Measurements from ENCODE around the gene RNU1-2. TPM values are rescaled to one million over a fixed set of nuclear protein-coding genes. Genes with fewer than 3 reads are reported as not detected.
"Not testable (repeated sequence)": the region's sequence is repeated elsewhere in the genome, so short reads cannot be mapped to it uniquely, and the experiment has no call there.

The RNU1-2 gene
- total RNA-seq, 1 donor from 2014 or later = 2,859 TPM

DNA sequence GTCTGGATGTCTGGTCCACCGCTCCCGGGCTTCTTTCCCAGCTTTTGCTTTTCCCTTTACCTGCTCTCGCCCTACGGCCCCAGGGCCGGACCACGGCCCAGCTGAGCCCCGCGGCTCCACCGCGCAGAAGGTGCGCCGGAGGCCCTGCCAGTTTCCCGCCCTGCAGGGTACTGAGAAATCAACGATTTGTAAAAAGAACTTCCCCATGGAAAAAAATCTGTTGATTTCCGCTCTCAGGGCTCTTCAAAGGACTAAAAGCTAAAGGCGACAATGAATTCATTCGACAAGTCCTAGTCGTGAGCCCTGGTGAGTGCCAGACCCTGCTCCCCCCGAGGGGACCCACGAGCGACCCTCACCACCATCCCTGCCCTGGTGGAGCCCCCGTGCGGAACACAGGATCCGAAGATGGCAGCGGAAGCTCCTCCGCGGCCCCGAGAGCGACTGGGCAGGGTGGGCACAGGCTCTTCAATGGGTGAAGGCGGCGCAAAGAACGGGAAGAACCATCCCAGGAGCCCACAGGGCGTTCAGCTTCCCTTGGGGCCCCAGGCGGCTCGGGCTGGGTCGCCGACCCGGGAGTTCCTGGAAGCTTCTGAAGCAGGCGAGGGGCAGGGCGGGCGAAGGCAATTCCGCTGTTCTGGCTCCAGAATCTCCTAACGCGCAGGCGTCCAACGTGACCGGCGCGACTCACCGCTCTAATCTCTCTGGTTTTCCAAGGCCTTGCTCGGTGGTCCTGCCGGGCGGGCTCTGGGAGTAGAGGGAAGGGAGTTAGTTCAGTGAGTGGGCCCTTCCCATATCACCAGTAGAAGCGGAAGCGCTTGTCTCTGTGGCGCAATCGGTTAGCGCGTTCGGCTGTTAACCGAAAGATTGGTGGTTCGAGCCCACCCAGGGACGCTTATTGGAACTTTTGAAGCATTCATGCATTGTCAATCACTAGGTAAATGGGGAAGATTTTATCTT, 6.6 kb upstream of the RNU1-2 start:
- Mint-ChIP-seq H3K4me1 (ENCODE audit: unreplicated experiment) (peaks cover 1% of the 10 kb centered on the region), H3K36me3 (ENCODE audit: unreplicated experiment) (no peaks in the 10 kb centered on the region), H3K4me3 (ENCODE audit: unreplicated experiment) (peak overlapping the region; percentile 29), H3K27me3 (ENCODE audit: unreplicated experiment) (peaks cover 36% of the 10 kb centered on the region), H3K9me3 (ENCODE audit: unreplicated experiment) (no peaks in the 10 kb centered on the region), H3K27ac (ENCODE audit: unreplicated experiment) (no peak overlapping the region)
- TF ChIP-seq, protein P1, sequence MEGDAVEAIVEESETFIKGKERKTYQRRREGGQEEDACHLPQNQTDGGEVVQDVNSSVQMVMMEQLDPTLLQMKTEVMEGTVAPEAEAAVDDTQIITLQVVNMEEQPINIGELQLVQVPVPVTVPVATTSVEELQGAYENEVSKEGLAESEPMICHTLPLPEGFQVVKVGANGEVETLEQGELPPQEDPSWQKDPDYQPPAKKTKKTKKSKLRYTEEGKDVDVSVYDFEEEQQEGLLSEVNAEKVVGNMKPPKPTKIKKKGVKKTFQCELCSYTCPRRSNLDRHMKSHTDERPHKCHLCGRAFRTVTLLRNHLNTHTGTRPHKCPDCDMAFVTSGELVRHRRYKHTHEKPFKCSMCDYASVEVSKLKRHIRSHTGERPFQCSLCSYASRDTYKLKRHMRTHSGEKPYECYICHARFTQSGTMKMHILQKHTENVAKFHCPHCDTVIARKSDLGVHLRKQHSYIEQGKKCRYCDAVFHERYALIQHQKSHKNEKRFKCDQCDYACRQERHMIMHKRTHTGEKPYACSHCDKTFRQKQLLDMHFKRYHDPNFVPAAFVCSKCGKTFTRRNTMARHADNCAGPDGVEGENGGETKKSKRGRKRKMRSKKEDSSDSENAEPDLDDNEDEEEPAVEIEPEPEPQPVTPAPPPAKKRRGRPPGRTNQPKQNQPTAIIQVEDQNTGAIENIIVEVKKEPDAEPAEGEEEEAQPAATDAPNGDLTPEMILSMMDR (IDR thresholded peaks at IDR 0.05) = no peak
- DNase-seq (ENCODE audit: extremely low spot score, unreplicated experiment) = no peak

DNA sequence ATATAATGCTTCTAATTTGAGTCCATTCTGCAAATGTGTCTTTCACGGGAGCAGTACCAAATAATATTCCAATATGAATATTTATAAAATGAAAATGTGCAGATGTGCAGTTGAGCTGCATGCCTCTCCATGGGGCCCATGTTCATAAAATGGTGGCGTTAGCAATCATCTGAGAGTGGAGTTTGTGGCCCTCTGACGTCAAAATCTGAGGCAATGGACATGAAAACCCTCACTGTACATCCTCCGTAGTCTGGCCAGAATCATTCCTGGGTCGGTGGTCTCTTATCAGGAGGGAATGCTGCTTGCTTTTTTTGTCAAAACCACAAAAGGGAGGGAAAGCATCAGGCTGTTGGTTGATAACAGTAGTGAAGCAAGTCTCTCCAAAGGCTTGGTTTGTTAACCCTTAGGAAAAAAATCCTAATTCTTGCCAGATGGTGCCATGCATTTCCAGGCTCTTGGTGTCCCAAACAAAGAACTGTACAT, 5.2 kb upstream of the RNU1-2 start:
- H3K4me3 Mint-ChIP-seq (ENCODE audit: unreplicated experiment); DNase-seq (ENCODE audit: extremely low spot score, unreplicated experiment); H3K9me3 Mint-ChIP-seq (ENCODE audit: unreplicated experiment); H3K4me1 Mint-ChIP-seq (ENCODE audit: unreplicated experiment); H3K36me3 Mint-ChIP-seq (ENCODE audit: unreplicated experiment); H3K27ac Mint-ChIP-seq (ENCODE audit: unreplicated experiment): not testable (repeated sequence)
- peaks cover 31% of the 10 kb centered on the region for H3K27me3 Mint-ChIP-seq (ENCODE audit: unreplicated experiment)

DNA sequence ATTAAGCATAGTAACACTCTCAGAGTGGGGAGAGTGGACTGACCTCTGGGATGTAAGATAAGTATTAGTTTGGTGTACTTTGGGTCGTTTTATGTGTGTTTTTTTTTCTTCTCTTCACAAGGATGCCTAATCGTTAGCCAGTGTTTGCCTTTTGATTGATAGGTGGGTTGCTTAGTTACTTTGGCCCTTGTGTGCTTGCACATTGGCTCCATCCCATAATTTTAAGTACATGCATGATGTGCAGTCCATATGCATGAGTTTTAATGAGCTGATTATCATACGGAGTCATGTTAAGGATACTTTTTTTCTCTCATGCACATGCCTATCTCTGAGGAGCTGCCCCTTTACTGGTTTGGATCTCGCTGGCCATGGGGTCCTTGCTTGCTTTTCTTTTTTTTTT, 4.7 kb upstream of the RNU1-2 start:
- H3K9me3 Mint-ChIP-seq (ENCODE audit: unreplicated experiment); DNase-seq (ENCODE audit: extremely low spot score, unreplicated experiment); H3K4me1 Mint-ChIP-seq (ENCODE audit: unreplicated experiment); H3K27ac Mint-ChIP-seq (ENCODE audit: unreplicated experiment); H3K36me3 Mint-ChIP-seq (ENCODE audit: unreplicated experiment); H3K4me3 Mint-ChIP-seq (ENCODE audit: unreplicated experiment): not testable (repeated sequence)
- H3K27me3 Mint-ChIP-seq (ENCODE audit: unreplicated experiment) = peaks cover 27% of the 10 kb centered on the region

DNA sequence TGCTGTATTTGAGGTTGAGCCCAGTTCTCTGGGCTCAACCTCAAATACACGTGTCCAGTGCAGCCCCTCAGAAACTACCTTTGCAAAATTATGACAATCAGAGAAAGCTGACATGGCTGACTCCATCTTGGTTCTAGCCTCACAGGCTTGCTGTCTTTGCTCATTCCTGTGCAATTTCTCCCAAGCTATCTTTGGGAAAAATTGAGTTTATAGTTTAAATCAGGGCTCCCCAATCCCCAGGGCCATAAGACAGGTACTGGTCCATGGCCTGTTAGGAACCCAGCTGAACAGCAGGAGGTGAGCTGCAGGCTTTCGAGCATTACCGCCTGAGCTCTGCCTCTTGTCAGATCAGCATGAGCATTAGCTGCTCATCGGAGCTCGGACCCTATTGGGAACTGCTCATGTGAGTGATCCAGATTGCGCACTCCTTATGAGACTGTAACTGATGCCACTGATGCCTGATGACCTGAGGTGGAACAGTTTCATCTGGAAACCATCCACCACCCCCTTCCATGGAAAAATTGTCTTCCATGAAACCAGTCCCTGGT, 2.7 kb upstream of the RNU1-2 start:
- not testable (repeated sequence) for H3K27ac Mint-ChIP-seq (ENCODE audit: unreplicated experiment); H3K9me3 Mint-ChIP-seq (ENCODE audit: unreplicated experiment); H3K4me3 Mint-ChIP-seq (ENCODE audit: unreplicated experiment); DNase-seq (ENCODE audit: extremely low spot score, unreplicated experiment); H3K36me3 Mint-ChIP-seq (ENCODE audit: unreplicated experiment)
- Mint-ChIP-seq H3K4me1 (ENCODE audit: unreplicated experiment) (peaks cover 18% of the 10 kb centered on the region), H3K27me3 (ENCODE audit: unreplicated experiment) (peaks cover 16% of the 10 kb centered on the region)

DNA sequence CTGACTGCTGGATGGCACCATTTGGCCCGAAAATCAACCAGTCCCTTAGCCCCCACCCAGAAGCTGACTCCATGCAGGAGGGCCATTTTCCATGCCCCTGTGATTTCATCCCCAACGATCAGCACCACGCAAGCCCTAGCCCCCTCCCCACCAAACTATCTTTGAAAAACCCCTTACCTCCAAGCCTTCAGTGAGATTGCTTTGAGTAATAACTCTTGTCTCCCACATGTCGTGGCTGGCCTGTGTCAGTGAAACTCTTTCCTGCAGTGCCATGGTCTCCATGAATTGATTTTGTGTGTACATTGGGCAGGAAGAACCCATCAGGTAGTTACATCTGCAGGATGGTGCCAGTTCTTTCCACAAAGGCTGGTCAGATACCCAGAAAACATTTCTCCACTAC, 2.0 kb upstream of the RNU1-2 start:
- Mint-ChIP-seq H3K4me1 (ENCODE audit: unreplicated experiment) (peaks cover 19% of the 10 kb centered on the region), H3K27me3 (ENCODE audit: unreplicated experiment) (peaks cover 16% of the 10 kb centered on the region)
- H3K27ac Mint-ChIP-seq (ENCODE audit: unreplicated experiment); H3K36me3 Mint-ChIP-seq (ENCODE audit: unreplicated experiment); H3K4me3 Mint-ChIP-seq (ENCODE audit: unreplicated experiment); H3K9me3 Mint-ChIP-seq (ENCODE audit: unreplicated experiment); DNase-seq (ENCODE audit: extremely low spot score, unreplicated experiment): not testable (repeated sequence)

DNA sequence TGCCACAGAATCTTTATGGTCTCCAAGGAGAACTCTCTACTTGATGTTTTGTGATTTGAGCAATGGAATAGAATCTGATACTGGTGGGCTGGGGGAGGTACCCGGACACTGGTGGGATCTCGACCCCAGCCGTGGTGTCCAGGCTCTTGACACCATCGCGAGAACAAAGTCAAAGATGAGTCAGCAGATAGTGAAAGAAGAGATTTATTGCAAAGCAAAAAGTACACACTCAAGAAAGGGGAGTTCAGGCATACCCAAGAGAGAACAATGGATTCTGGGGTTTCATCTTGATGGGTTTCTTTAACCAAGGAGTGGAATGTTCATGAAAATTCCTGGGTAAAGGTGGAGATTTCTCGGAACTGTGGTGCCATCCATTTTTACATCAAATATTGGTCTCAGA, 1.4 kb upstream of the RNU1-2 start:
- H3K27ac Mint-ChIP-seq (ENCODE audit: unreplicated experiment); H3K36me3 Mint-ChIP-seq (ENCODE audit: unreplicated experiment); H3K9me3 Mint-ChIP-seq (ENCODE audit: unreplicated experiment); DNase-seq (ENCODE audit: extremely low spot score, unreplicated experiment): not testable (repeated sequence)
- H3K4me1 Mint-ChIP-seq (ENCODE audit: unreplicated experiment) = peaks cover 19% of the 10 kb centered on the region
- peak overlapping the region; percentile 15 for H3K4me3 Mint-ChIP-seq (ENCODE audit: unreplicated experiment)
- H3K27me3 Mint-ChIP-seq (ENCODE audit: unreplicated experiment) = peaks cover 16% of the 10 kb centered on the region

DNA sequence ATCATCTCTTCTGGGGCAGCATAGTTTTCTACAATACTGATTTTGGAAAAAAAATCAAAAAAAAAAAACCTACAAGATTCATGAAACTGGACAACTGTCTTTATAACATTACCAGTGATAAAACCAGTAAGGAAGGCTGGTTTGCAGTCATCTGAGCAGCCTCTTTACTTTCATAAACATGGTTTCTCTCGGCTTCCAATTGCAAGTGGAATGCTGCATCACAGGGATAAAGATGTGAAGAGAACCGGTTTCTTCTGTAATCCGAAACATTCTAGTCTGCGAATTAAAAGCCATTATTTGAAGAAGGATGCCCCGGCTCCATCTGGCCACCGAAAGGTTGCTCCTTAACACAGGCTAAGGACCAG, 565 bp upstream of the RNU1-2 start:
- peak overlapping the region; percentile 100 for H3K27ac Mint-ChIP-seq (ENCODE audit: unreplicated experiment)
- not testable (repeated sequence) for DNase-seq (ENCODE audit: extremely low spot score, unreplicated experiment); H3K9me3 Mint-ChIP-seq (ENCODE audit: unreplicated experiment); H3K36me3 Mint-ChIP-seq (ENCODE audit: unreplicated experiment)
- peaks cover 13% of the 10 kb centered on the region for H3K27me3 Mint-ChIP-seq (ENCODE audit: unreplicated experiment)
- H3K4me1 Mint-ChIP-seq (ENCODE audit: unreplicated experiment) = peaks cover 18% of the 10 kb centered on the region
- H3K4me3 Mint-ChIP-seq (ENCODE audit: unreplicated experiment) = peak overlapping the region; percentile 77

DNA sequence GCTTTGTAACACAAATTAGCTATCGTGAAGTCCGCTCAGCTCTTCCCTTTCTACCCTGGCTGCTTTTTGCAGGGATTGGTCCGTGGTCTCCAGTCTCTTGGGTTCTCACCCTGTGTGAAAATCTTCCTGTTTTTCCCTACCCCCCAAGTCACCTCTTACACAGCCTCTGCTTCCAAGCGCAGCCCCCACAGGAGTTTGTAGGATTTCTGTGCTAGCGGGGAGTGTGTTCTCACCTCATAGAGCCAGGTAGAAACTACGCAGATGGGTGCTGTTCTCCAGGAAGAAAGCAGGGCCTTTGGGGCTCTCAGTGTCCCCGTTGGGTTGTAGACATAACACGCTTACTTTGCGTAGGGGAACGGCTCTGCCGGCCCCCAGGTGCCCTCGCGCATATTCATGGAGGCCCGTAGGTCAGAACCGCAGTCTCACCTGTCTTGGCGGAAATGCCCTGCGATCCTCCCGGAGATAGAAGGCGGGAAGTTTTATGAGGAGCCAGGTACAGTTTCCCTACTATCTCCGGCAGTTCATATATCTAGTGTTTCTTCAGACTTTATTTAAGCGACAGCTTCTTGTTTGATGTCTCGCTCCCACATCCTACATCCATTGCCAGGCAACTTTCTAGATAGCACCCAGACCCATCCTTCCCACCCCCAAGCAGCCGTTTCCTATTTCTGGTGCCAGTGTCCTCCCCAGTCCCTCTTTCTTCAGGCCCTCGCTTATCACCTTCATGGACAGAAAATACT, 706 bp downstream of the RNU1-2 start:
- H3K36me3 Mint-ChIP-seq (ENCODE audit: unreplicated experiment); DNase-seq (ENCODE audit: extremely low spot score, unreplicated experiment); H3K9me3 Mint-ChIP-seq (ENCODE audit: unreplicated experiment); H3K27me3 Mint-ChIP-seq (ENCODE audit: unreplicated experiment): not testable (repeated sequence)
- Mint-ChIP-seq H3K27ac (ENCODE audit: unreplicated experiment) (peak overlapping the region; percentile 100), H3K4me1 (ENCODE audit: unreplicated experiment) (peaks cover 18% of the 10 kb centered on the region), H3K4me3 (ENCODE audit: unreplicated experiment) (peak overlapping the region; percentile 77)

DNA sequence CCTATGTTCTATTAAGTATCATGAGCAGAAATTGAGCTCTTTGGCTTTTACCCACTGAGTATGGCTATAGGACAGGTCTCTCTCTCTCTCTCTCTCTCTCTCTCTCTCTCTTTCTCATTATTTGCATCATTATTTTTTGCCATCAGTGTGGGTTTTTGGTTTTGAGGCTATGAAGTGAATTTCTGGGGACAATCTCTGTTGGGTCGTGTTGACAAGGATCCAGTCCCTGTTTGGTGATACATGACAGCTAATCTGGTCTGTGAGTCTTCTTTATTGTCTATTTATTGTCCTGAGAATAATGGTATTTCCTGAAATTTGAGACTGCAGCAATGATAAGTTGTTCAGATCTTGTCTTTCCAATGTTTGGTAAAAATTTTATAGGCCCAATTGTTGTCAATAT, 1.9 kb downstream of the RNU1-2 start:
- not testable (repeated sequence) for H3K9me3 Mint-ChIP-seq (ENCODE audit: unreplicated experiment); H3K27ac Mint-ChIP-seq (ENCODE audit: unreplicated experiment); H3K4me3 Mint-ChIP-seq (ENCODE audit: unreplicated experiment); H3K27me3 Mint-ChIP-seq (ENCODE audit: unreplicated experiment); DNase-seq (ENCODE audit: extremely low spot score, unreplicated experiment); H3K36me3 Mint-ChIP-seq (ENCODE audit: unreplicated experiment)
- H3K4me1 Mint-ChIP-seq (ENCODE audit: unreplicated experiment) = peaks cover 18% of the 10 kb centered on the region

DNA sequence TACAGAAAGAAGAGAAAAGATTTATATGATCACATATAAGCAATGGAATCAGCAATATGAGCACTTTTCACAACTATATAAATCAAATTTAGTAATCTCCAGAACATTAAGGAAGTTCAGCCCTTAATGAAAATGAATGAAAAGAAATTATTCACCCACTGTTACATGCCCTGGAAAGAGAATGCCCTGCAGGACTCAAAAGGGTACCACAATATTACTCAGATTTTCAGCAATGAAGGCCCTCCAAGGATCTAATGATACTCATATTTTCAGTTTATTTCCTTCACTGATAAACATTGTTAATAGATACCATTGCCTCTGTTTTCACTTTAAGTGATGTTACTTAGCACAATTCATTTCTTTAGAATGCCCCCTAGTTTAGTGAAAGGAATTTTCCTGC, 2.5 kb downstream of the RNU1-2 start:
- peaks cover 22% of the 10 kb centered on the region for H3K4me1 Mint-ChIP-seq (ENCODE audit: unreplicated experiment)

DNA sequence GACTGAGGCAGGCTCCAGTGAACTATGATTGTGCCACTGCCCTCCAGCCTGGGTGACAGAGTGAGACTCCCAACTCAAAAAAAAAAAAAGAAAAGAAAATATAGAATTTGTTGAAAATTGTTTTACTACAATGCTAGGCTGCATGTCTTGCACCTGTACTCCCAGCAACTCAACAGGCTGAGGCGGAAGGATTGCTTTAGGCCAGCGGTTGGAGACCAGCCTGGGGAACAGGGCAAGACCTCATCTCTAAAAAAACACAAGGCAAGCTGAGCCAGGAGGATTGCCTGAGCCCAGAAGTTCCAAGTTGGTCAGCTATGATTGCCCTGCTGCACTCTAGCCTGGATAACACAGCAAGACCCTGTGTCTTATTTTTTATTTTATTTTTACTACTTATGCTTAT, 3.2 kb downstream of the RNU1-2 start:
- not testable (repeated sequence) for DNase-seq (ENCODE audit: extremely low spot score, unreplicated experiment); H3K36me3 Mint-ChIP-seq (ENCODE audit: unreplicated experiment); H3K27me3 Mint-ChIP-seq (ENCODE audit: unreplicated experiment); H3K9me3 Mint-ChIP-seq (ENCODE audit: unreplicated experiment); H3K27ac Mint-ChIP-seq (ENCODE audit: unreplicated experiment); H3K4me3 Mint-ChIP-seq (ENCODE audit: unreplicated experiment)
- H3K4me1 Mint-ChIP-seq (ENCODE audit: unreplicated experiment) = peaks cover 29% of the 10 kb centered on the region

More for the DNA sequence above, 2.5 kb downstream of the RNU1-2 start:
- H3K36me3 Mint-ChIP-seq (ENCODE audit: unreplicated experiment); H3K4me3 Mint-ChIP-seq (ENCODE audit: unreplicated experiment); H3K9me3 Mint-ChIP-seq (ENCODE audit: unreplicated experiment); H3K27ac Mint-ChIP-seq (ENCODE audit: unreplicated experiment); DNase-seq (ENCODE audit: extremely low spot score, unreplicated experiment); H3K27me3 Mint-ChIP-seq (ENCODE audit: unreplicated experiment): not testable (repeated sequence)
